Measurements from ENCODE around the gene AASS.

DNA sequence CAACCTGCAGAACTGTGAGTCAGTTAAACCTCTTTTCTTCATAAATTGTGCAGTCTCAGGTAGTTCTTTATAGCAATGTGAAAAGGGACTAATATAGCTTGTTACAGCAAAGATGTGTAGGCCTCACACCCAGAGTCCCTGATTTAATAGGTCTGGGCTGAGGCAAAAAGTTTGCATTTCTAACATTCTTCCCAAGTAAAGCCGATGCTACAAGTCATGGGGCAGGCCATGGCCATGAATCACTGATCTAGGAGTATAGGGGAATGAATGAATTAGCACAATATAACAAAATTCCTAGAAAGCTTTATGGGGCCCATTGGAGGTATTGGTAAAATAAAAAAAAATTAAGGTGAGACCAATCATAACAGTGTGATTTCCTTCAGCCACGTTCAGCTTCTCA is 11.5 kb upstream of the AASS start:
- TF ChIP-seq, protein P1, sequence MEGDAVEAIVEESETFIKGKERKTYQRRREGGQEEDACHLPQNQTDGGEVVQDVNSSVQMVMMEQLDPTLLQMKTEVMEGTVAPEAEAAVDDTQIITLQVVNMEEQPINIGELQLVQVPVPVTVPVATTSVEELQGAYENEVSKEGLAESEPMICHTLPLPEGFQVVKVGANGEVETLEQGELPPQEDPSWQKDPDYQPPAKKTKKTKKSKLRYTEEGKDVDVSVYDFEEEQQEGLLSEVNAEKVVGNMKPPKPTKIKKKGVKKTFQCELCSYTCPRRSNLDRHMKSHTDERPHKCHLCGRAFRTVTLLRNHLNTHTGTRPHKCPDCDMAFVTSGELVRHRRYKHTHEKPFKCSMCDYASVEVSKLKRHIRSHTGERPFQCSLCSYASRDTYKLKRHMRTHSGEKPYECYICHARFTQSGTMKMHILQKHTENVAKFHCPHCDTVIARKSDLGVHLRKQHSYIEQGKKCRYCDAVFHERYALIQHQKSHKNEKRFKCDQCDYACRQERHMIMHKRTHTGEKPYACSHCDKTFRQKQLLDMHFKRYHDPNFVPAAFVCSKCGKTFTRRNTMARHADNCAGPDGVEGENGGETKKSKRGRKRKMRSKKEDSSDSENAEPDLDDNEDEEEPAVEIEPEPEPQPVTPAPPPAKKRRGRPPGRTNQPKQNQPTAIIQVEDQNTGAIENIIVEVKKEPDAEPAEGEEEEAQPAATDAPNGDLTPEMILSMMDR (conservative IDR thresholded peaks at IDR 0.05; ENCODE audit: low read length) = no peak
- no peak for TF ChIP-seq EZH2phosphoT487 (IDR thresholded peaks at IDR 0.05; ENCODE audit: borderline replicate concordance, low read depth, low read length)
